ENCODE measurements around the gene ESRRG.

The ESRRG gene

DNA sequence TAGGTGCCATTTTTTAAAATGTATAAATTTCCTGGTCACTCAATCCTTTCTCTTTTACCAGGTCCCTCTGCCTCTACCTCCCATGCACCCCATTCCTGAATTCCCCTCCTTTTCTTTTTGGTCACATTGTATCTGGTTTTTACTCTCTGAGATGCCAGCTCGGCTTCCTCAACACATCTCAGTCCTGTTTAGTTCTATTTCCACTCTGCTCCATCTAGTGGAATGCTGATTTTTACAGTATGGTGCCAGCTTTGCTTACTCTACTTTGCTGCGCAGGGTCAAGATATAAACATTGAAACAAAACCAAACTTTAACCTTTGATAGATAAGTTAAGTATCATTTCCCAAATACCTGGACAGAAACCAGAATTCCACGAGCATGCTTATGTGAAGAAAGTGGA, 96.0 kb downstream of the ESRRG start:
- no peak for DNase-seq (ENCODE audit: low spot score)

DNA sequence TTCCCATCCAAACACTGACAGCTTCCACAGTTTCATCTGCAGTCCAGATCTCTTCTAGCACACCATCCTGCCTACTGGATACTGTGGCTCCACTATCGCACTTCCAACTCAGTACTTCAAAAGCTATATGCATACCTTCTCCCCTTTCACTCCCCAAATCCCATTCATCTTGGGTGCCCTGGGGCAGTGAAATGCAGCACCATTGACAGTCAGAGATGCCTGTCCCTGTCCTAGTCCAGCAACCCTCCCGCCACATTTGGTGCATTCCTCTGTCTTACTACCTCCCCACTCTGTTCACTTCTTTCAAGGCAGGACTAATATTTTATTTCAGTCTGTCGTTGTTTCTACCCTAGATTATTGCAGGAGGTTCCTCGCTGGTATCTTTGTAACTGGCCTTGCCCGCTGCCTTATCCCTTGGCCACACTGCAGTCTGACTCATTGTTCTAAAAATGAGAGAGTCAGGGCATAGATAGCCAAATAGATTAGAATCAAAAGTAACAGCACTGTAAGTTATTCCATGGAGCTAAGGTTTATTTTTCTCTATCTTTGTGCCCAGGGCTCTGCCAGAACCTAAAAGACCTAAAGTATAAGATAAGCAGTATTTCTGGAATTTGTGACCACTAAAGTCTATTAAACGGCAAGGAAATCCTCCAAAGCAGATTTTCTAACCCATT, 96.7 kb downstream of the ESRRG start:
- DNase-seq (ENCODE audit: low spot score): no peak

DNA sequence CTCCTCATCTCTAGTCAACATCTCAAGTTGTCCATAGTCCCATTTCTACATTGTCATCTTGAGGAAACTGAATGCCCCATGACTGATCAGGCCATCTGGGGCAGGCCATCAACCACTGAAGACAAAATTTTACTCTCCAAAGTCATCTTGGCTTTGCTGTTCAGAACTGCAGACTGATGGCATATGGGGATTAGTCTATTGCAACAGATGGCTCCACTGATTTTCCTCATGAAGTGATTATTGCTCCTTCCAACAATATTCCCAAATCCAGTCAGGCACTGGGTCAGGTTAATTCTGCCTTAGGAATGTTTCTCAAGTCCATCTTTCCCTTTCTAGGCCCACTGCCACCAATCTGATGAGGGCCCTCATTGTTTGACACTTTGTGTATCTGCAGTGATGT, 101.7 kb downstream of the ESRRG start:
- DNase-seq (ENCODE audit: low spot score): no peak

DNA sequence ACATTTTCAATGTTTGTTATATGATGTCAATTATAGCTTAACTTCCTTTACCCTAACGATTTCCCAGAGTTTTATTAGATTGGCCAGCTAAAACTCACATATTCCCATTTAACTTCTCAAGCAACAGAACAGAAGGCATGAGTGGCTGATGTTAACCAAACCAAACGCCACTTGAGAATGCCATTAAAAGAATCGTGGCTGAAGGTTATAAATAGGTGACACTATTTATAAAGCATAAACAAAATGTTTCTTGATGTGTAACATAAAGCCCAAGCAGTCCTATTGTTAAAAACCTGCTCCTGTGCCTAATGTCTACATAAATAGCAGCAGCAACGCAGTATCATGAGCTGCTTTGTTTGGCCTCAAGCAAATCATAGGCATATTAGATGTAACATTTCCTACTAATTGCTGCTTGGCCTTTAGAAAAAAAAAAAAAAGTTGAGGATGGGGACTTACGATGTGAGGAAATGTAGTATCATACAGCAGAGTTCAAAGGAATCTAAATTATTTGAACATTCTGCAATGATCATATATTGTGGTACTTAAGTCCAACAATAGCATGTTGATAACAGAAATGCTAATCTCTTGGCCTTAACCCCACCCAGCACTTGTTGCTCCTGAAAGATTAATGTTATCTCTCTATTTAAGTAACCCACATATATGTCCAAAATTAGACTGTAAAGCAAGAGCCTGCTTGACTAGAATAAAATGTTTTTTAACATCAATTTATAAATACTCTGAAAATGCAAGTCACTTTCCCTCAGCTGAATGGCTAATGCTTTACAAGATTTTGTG, 106.0 kb downstream of the ESRRG start:
- no peak for DNase-seq (ENCODE audit: low spot score)

DNA sequence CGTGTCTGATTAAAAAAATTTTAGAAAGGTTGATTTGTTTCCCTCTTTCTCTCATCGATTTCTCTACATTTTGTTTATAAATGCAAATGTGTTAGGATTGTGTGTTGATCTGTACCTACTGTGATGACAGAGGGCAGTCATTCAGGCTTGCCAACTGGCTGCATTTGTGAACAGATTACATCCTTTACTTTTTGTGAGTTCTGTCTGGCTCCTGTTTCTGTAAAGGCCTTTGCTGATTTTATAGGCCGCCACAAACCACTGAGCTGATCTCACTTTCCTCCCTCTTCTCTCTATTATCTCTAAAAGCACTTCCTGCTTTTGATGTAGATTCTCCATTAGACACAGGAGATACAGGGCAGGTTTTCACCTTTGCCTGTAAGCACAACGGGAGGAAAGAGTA, 106.8 kb downstream of the ESRRG start:
- DNase-seq (ENCODE audit: low spot score): no peak

DNA sequence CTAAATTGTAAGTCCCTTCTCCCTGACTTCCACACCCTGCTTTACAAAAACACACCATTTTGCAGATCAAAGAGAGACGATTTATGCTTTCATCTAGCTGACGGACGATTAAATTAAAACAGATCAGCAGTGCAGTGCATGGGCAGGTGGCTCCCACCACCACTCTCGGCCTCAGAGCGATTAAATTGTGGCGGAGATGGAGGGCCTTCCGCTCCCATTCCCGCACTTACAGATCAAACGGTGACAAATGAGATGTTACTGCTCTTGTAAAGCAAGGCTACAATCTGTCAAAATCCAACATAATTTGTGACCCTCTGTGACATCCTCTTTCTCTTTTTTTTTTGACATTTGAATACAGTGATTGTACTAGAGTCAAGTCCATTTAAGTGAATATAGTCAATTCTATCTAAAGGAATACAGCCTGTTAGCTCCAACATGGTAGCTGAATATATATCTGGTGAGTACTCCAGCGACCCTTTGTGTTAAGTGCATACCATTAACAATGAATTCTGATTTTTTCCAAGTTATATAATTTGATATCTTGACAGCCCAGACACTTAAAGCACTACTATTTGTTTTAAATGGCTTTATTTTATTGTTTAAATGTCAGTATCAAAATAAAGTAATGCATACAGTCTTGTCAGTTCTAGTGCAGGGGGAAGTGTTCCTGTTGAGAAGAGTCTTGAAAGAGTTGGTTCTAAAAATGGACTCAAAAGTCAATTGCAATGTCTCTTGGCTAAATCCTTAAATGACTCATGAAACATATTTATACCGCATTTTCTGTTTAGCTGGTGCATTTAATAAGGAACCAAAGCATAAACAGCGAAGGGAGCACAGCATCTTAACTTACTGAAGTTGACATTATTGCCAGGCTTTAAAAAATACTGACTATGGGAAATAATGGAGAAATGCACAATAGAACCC, 109.0 kb downstream of the ESRRG start:
- DNase-seq (ENCODE audit: low spot score): no peak

DNA sequence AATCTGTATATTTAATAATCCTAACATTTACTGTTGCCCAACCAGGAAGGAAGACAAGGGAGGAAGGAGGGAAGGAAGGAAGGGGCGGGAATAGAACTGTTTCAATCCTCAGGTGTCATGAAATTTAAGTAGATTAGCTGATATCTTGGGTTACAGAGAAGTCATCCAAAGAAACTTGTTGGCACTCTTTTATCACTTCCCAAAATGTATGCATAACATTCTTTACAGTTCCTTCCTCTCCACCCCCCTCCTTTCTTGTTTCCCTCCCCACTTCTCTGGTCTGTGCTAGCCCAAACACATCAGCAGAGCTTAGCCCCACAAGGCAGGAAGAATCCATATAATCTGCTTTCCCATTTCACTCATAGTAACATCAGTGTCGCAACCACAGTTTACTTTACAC, 110.9 kb downstream of the ESRRG start:
- no peak for DNase-seq (ENCODE audit: low spot score)

DNA sequence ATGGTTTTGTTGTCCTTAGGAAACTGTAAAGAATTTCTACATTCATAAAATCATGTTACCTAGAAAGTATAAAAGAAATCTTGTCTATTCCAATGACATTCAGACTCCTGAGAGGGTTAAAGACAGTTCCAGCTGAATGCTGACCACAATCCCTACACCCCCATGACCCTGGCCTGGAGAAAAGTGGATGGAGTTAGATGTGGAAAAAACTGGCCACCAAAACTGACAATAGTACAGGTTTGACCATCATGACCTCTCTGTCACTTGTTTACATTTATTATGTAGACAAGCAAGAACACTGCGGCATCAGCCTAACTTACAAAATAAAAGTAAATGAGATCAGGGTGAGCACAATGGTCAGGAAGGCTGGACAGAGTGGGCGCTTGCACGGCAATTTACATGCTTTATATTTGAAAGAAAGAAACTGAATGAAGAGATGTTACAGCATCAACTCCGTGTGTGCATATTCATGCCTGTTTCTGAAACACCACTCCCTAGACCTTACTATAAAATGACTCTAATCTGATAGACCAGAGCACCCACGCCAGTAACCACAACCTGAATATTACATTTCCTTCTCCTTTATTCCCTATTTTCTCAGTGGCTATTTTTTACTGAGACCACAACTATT, 116.0 kb downstream of the ESRRG start:
- DNase-seq (ENCODE audit: low spot score): no peak

DNA sequence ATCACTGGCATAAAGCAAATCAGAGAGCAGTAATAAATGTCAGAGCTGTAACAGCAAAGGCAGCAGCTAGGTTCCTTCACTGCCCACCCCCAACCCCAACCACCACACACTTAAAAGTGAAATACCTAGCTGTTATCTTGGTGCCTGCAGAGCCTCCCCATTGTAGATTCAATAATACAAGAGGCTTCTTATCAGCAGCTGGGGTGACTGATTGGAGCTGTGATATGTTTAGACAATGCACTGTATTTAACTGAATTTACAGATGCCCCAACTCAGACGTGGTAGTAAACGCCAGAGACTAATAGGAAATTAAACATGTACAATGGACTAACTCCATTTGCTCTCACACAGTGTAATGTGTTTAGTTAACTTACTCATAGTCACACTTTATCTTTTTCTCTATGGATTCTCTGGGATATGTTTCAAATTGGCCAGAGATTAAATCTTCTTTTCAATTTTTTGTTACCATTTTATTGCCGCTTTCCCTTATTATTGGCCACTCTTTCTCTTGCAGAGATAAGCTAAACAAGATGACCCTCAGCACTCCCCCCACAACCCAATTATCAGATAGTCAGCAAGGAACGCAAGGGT, 117.1 kb downstream of the ESRRG start:
- DNase-seq (ENCODE audit: low spot score): no peak

DNA sequence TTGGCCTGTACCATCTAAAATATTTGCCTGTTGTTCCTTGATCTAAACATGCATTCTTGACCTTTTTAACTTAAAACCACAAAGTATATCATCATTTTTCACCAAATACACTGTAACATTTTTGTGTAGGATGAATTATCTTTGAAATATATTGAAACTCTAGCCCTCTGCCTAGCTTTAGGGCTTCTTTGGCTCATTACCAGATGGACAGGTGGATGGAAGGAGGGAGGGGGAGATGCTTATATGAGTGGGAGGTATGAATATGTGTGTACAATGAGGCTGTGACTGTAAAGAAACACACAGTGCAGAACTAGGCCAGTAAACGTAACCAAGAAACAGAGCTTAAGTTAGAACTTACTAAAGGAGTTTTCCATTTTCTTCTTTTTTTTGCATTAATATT, 118.5 kb downstream of the ESRRG start:
- no peak for DNase-seq (ENCODE audit: low spot score)

DNA sequence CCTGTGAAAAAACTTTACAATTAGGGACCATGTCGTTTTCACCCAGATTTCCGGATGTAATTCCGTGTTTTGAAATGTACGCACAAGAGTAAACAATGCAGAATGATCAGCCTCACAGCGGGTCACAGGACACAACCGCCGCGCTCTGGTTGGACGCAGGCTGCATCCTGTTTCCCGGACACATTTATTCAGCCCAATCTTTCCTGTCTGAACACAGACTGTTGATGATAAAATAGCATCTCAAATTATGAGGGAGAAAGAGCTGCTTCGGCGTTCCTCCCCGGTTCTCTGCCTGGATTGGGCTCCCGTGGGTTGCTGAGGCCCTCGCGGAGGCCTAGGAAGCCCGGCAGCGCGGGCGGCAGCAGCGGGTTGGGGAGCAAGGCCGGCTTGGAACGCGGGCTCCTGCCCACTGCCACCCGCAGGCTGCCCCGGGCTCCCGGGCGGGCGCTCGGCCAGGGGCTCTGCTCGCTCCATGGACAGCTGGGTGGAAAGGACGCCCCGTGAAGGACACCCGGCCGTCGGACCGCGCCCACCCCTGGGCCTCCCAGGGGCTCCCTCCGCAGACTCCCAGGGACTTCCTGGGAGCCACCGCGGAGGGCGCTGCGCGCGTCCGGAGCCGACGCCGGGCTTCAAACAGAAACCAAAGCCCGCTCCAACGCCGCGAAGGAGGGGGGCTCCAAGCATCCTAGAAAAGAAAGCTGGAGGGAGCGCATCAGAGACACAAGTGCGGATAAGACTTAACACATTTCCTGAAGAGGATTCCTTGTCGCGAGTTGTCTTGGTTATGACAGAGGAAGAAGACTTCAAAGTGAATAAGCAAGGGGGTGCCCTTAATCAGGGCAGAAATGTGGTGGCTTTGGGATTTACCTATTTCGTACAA, 122.3 kb downstream of the ESRRG start:
- peak; percentile 91 for DNase-seq (ENCODE audit: low spot score)

DNA sequence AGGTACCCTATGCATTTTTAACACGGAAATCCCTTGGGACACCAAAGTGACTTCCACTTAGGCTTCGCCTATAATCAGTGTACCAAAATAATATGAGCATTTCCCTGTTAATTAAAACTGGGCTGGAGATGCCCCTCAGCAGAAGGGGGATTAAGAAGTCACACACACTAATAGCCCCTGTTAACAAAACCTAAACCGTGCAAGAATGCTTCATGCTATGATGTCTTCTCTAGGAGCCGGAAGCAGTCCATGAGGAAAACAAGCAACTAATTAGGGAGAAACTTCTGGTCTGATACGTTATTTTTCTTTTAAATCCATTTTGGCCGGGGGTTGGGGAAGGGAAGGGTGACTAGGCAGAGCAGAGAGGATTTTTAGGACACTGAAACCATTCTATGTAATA, 123.4 kb downstream of the ESRRG start:
- no peak for DNase-seq (ENCODE audit: low spot score)

DNA sequence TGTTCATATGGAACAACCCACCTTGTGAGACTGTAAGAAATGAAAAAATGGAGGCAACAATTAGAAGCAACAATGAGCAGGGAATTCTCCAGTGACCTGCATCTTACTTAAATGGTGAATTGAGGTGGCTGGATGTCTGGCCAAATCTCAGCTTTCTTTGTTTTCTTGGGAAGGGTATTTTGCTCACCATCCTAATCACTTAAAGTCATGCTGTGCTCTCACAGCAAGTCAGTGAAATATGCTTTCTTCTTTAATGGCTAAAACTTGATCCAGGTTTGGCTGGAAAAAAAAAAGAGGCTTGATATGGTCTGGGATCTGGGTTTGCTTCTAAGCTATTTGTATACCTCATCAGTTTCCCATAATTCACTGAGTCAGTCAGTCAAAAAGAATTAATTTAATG, 124.8 kb downstream of the ESRRG start:
- no peak for DNase-seq (ENCODE audit: low spot score)

DNA sequence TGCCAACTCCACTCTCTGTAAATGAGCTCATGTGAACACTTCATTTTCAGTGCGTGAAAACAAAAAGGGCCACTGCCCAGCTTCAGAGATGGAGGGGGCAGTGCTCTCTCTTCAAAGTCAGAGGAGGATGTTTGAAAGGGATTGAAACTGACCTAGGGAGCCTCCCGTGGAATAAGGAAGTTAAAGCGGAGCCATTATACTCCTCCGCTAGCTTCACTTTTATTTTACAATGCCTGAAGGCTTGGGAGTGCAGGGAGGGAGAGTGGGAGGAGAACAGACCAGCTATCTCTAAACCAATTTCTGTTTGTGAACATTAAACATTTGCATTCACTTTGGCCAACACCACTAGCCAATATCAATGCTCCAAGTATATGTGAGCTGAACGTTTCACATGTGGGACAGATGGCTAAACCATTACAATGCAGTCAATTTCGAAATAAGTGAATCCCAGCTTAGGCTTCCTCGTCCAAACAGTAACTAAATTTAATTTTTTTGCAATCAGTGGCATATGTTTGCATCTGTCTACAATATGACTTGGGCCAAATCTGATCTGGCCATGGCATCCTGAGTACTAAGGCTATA, 126.9 kb downstream of the ESRRG start:
- no peak for DNase-seq (ENCODE audit: low spot score)

DNA sequence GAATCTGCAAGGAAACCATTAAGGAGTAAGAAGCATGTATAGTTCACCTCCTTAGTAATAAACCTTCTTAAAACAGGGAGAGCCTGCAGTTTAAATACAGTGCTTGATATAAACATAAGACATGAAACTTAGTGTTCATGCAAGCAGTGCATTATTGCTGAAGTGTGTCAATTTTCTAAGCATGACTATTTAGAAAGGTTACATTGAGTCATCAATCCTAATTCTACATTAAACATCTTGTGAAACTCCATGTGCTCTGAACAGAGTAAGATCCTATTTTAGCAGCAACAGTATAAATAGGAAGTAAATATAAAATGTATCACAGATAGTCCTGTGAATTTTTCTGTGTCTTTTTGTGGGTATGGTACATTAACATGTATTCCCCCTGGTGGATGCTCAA, 135.5 kb downstream of the ESRRG start:
- no peak for DNase-seq (ENCODE audit: low spot score)

DNA sequence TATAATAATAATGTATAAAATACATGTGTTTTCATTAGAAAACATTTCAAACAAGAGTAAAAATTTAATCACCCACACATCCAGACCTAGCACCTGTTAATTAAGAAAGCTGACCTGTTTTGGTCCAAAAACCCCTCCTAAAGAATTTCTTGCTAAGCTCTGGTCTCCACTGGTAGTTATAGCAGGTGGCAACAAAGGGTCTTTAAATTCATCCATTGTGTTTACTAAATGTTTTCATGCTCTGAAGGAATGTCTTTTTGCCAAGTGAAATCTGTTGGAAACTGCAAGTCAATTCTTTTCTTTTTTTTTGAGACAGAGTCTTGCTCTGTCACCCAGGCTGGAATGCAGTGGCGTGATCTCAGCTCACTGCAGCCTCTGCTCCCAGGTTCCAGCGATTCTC, 141.1 kb downstream of the ESRRG start:
- DNase-seq (ENCODE audit: low spot score): no peak

DNA sequence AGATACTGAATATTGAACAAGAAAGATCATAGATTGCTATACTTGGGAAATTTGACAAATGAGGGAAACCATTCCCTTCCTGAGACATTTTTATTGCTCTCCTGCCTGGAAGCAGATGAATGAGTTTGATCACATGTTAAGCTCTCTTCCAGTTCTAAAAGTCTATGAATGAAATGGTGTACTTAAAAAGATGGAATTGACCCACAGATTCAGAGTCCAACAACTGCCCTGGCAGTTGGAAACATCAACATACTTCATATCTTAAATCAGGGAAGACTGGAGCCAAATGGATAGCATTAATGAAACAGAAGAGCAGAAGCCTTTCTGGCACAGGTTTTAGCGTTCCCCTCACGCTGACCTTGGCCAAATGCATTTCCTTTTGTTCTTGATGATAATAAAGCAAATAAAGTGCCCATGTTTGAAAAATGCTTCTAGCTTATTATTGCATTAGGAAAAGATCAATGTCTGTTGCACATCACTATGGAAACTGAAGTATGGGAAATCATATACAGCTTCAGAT, 142.6 kb downstream of the ESRRG start:
- DNase-seq (ENCODE audit: low spot score): no peak

DNA sequence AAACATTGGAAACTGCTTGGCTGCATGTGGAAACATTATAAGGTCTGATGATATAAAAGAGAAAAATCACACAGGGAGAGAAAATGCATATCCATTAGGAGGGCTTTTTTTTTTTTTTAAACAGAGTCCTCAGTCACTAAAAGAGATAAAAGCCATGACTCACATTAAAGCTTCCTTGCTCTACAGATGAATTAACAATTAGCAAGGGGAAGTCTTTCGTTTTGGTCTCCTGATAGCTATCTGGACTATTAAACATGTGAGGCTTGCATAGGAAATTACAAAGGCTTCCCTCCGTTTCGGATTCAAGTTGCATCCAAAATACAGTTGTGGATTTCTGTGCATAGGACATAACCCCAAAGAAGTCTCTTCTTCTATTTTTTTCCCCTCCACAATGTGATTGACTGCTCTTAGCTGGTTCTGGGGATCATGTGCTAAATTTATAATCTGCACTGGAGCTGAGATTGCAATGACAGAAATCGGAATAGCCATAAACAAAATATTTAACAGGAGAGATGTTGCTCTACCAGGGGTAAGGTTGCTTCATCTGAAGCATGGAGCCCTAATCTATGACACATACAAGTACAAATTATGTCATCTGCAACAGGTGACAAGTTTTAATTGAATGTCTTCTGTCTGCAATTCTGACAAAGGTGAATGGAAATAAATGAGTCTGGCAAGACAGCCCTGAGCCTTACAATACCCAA, 146.8 kb downstream of the ESRRG start:
- DNase-seq (ENCODE audit: low spot score): no peak

DNA sequence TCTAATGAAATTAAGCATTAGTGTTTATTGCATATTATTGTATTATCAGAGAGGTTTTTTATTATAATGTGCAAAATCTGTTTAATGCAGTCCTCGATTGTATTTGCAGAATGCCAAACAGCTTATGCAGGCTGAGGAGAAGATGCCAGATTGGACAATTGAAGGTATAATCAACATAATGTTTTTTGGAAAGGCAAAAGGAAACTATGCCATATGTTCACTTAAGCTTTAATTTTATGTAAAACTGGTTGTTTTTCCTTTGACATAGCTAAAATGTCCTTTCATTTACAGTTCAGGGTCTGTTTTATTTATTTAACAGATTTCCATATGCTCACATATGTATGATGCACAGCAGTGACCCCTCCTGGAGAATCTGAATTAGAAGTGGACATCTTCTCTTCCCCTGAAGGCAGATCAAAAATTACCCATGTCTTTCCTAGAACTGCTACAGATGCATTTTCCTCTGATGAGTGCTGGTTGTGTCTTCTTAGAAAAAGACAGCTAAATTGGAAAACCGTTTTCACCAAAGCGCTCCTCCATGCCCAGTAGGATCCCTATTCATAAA, 156.5 kb downstream of the ESRRG start:
- DNase-seq (ENCODE audit: low spot score): peak; percentile 6
